Astrocyte (in vitro differentiated cells and primary cell): ENCODE measurements around the gene TAF11L2. TPM values are rescaled to one million over a fixed set of nuclear protein-coding genes. Genes with fewer than 3 reads are reported as not detected.
"Not testable (repeated sequence)": the region's sequence is repeated elsewhere in the genome, so short reads cannot be mapped to it uniquely, and the experiment has no call there.

Source experiments
- DNase-seq: peaks from one replicate; pipeline ENCODE4 v3.0.0-alpha.2; 2010; ENCODE audit warnings: low read depth
- FAIRE-seq: peaks from 2 replicates; lab custom pipeline; 2011; peaks lifted over from hg19 to GRCh38; lab: Jason Lieb, UNC
- H2AFZ ChIP-seq: 2 replicates; pipeline ENCODE4 v1.6.0; 2012; ENCODE audit warnings: low read depth, low read length, inconsistent platforms
- H3K27ac ChIP-seq: 2 replicates; pipeline ENCODE4 v1.5.1; 2011; ENCODE audit warnings: low read depth, low read length, inconsistent platforms
- H3K27me3 ChIP-seq: 2 replicates; pipeline ENCODE4 v1.6.0; 2011; ENCODE audit warnings: low read length, inconsistent platforms; ENCODE audit not compliant: insufficient read depth
- H3K36me3 ChIP-seq: 2 replicates; pipeline ENCODE4 v1.5.1; 2011; ENCODE audit warnings: low read length, inconsistent platforms; ENCODE audit not compliant: insufficient read depth
- H3K4me1 ChIP-seq: 2 replicates; pipeline ENCODE4 v1.5.1; 2011; ENCODE audit warnings: low read length, inconsistent platforms; ENCODE audit not compliant: insufficient read depth
- H3K4me2 ChIP-seq: 2 replicates; pipeline ENCODE4 v1.6.0; 2012; ENCODE audit warnings: low read length, inconsistent platforms
- H3K4me3 ChIP-seq: 2 replicates; pipeline ENCODE4 v1.5.1; 2011; ENCODE audit warnings: low read depth, mild to moderate bottlenecking, low read length, inconsistent platforms; ENCODE audit not compliant: insufficient read depth
- H3K79me2 ChIP-seq: 2 replicates; pipeline ENCODE4 v1.6.0; 2012; ENCODE audit warnings: mild to moderate bottlenecking, low read length, inconsistent platforms; ENCODE audit not compliant: insufficient read depth
- H3K9ac ChIP-seq: 2 replicates; pipeline ENCODE4 v1.6.0; 2012; ENCODE audit warnings: mild to moderate bottlenecking, low read length, inconsistent platforms
- H3K9me3 ChIP-seq: 2 replicates; pipeline ENCODE4 v1.5.1; 2012; ENCODE audit warnings: low read depth, mild to moderate bottlenecking, low read length, inconsistent platforms; ENCODE audit not compliant: insufficient read depth
- H4K20me1 ChIP-seq: 2 replicates; pipeline ENCODE4 v1.6.0; 2012; ENCODE audit warnings: low read length, inconsistent platforms; ENCODE audit not compliant: insufficient read depth
- H3K27ac Mint-ChIP-seq: one replicate; pipeline ENCODE4 v1.8.0; 2021; ENCODE audit warnings: mild to moderate bottlenecking, mixed read lengths; ENCODE audit not compliant: unreplicated experiment
- H3K27me3 Mint-ChIP-seq: one replicate; pipeline ENCODE4 v1.8.0; 2021; ENCODE audit warnings: low read depth, mixed read lengths; ENCODE audit not compliant: unreplicated experiment
- H3K36me3 Mint-ChIP-seq: one replicate; pipeline ENCODE4 v1.8.0; 2021; ENCODE audit warnings: low read depth, mixed read lengths; ENCODE audit not compliant: unreplicated experiment
- H3K4me1 Mint-ChIP-seq: one replicate; pipeline ENCODE4 v1.8.0; 2021; ENCODE audit warnings: low read depth, mixed read lengths; ENCODE audit not compliant: unreplicated experiment
- H3K4me3 Mint-ChIP-seq: one replicate; pipeline ENCODE4 v1.8.0; 2021; ENCODE audit warnings: mild to moderate bottlenecking, moderate library complexity, mixed read lengths; ENCODE audit not compliant: unreplicated experiment
- H3K9me3 Mint-ChIP-seq: one replicate; pipeline ENCODE4 v1.8.0; 2021; ENCODE audit warnings: mild to moderate bottlenecking, mixed read lengths; ENCODE audit not compliant: unreplicated experiment
- EZH2 ChIP-seq: IDR thresholded peaks from 2 replicates; pipeline ENCODE4 v1.6.1; 2012; ENCODE audit warnings: mild to moderate bottlenecking, low read length, inconsistent platforms; ENCODE audit not compliant: insufficient read depth
- total RNA-seq: library from RNA; stranded (reverse); gene quantifications from 2 replicates; pipeline ENCODE4 v1.2.1, GENCODE V29; 2021
- TF ChIP-seq, protein P1 (sequence below): IDR thresholded peaks from 2 replicates; pipeline ENCODE4 v1.5.1; 2011; ENCODE audit warnings: low read depth, mild to moderate bottlenecking, inconsistent platforms, low read length, moderate library complexity; ENCODE audit not compliant: insufficient read depth

TAF11L2 gene
- total RNA-seq, 1 donor from 2014 or later = not detected

DNA sequence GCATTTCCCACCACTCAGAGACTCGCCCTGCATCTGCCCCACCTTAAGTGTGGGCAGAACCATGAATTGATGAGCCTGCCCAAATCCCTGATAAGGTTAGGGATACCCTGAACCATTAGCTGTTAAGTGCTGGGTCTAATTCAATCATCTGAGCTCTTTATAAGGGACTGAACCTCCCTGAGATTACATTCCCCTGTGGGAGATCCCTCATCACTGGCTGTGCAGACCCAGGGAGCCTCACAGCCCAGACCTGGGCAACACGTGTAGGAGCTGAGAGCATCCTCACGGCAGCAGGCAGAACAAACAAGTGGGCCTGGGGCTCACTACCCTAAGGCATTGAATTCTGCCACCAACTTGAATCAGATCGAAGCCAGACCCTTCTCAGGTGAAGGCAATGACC, 585 bp upstream of the TAF11L2 start:
- H4K20me1 ChIP-seq = no peaks in the 10 kb centered on the region
- H3K4me2 ChIP-seq = no peak overlapping the region
- FAIRE-seq (no peak), DNase-seq (no peak)
- H3K4me3 ChIP-seq = no peak overlapping the region
- H3K9ac ChIP-seq = no peak overlapping the region
- H3K27me3 ChIP-seq = no peaks in the 10 kb centered on the region
- H3K9me3 ChIP-seq = no peaks in the 10 kb centered on the region
- H3K27me3 Mint-ChIP-seq = peaks cover 6% of the 10 kb centered on the region
- TF ChIP-seq EZH2 = no peak
- TF ChIP-seq, protein P1, sequence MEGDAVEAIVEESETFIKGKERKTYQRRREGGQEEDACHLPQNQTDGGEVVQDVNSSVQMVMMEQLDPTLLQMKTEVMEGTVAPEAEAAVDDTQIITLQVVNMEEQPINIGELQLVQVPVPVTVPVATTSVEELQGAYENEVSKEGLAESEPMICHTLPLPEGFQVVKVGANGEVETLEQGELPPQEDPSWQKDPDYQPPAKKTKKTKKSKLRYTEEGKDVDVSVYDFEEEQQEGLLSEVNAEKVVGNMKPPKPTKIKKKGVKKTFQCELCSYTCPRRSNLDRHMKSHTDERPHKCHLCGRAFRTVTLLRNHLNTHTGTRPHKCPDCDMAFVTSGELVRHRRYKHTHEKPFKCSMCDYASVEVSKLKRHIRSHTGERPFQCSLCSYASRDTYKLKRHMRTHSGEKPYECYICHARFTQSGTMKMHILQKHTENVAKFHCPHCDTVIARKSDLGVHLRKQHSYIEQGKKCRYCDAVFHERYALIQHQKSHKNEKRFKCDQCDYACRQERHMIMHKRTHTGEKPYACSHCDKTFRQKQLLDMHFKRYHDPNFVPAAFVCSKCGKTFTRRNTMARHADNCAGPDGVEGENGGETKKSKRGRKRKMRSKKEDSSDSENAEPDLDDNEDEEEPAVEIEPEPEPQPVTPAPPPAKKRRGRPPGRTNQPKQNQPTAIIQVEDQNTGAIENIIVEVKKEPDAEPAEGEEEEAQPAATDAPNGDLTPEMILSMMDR = no peak
- H3K4me1 Mint-ChIP-seq = no peaks in the 10 kb centered on the region
- no peaks in the 10 kb centered on the region for H3K36me3 ChIP-seq
- H2AFZ ChIP-seq = no peak overlapping the region
- H3K4me3 Mint-ChIP-seq = no peak overlapping the region
- no peaks in the 10 kb centered on the region for H3K36me3 Mint-ChIP-seq
- H3K27ac ChIP-seq = no peak overlapping the region
- peaks cover 1% of the 10 kb centered on the region for H3K9me3 Mint-ChIP-seq
- no peaks in the 10 kb centered on the region for H3K4me1 ChIP-seq
- H3K27ac Mint-ChIP-seq = no peak overlapping the region
- no peaks in the 10 kb centered on the region for H3K79me2 ChIP-seq

DNA sequence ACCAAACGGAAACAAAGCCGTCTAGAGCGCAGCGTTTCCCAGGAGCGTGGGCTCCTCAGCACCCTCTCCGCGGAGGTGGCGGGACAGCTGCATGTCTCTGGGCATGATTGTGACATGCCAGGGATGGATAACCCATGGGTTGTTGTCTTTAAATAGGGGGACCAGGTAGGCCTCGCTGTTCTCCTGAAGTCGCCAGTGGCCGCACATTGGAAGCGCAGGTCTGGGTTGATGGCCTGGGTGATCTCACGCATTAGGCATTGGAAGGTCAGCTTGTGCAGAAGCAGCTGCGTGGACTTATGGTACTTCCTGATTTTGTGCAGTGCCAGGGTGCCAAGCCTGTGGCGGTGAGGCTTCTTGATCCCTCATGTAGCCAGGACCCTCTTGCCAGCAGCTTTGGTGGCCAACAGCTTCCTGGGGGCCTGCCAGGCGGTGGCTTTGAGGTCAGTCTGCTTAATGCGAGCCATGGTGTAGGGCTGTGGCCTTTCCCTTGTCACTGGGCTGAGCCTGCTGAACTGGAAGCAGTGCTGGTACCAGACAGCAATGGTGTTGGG, 13.8 kb downstream of the TAF11L2 start:
- H3K36me3 ChIP-seq = no peaks in the 10 kb centered on the region
- H3K4me3 ChIP-seq = no peak overlapping the region
- Mint-ChIP-seq H3K4me3 (no peak overlapping the region), H3K4me1 (no peaks in the 10 kb centered on the region), H3K27me3 (peaks cover 3% of the 10 kb centered on the region), H3K27ac (no peak overlapping the region), H3K9me3 (no peaks in the 10 kb centered on the region), H3K36me3 (no peaks in the 10 kb centered on the region)
- no peaks in the 10 kb centered on the region for H3K79me2 ChIP-seq
- TF ChIP-seq, protein P1 = no peak
- no peak for TF ChIP-seq EZH2
- FAIRE-seq (no peak), DNase-seq (no peak)
- H3K9ac ChIP-seq = no peak overlapping the region
- H3K4me2 ChIP-seq = no peak overlapping the region
- H3K4me1 ChIP-seq = no peaks in the 10 kb centered on the region
- no peaks in the 10 kb centered on the region for H3K9me3 ChIP-seq
- H3K27me3 ChIP-seq = no peaks in the 10 kb centered on the region
- H4K20me1 ChIP-seq = no peaks in the 10 kb centered on the region
- no peak overlapping the region for H3K27ac ChIP-seq
- H2AFZ ChIP-seq = no peak overlapping the region

DNA sequence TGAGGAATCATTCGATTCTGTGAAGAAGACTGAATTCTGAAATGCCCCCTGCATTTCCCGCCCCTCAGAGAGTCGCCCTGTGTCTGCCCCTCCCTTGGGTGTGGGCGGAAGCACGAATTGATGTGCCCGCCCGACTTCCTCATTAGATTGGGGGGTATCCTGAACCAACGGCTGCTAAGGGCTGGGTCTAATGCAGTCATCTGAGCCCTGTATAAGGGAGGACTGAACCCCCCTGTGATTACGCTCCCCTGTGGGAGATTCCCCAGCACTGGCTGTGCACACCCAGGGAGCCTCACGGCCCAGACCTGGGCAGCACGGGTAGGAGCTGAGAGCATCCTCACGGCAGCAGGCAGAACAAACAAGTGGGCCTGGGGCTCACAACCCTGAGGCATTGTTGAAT, 19.5 kb downstream of the TAF11L2 start:
- H3K4me2 ChIP-seq, H2AFZ ChIP-seq, H3K79me2 ChIP-seq, H3K27me3 ChIP-seq, H3K4me1 Mint-ChIP-seq, H3K9ac ChIP-seq, H3K9me3 ChIP-seq, H4K20me1 ChIP-seq, H3K27ac ChIP-seq, H3K27me3 Mint-ChIP-seq, H3K27ac Mint-ChIP-seq, H3K4me3 ChIP-seq, H3K4me3 Mint-ChIP-seq, H3K36me3 ChIP-seq, H3K9me3 Mint-ChIP-seq, DNase-seq, FAIRE-seq, H3K4me1 ChIP-seq, H3K36me3 Mint-ChIP-seq: not testable (repeated sequence)

DNA sequence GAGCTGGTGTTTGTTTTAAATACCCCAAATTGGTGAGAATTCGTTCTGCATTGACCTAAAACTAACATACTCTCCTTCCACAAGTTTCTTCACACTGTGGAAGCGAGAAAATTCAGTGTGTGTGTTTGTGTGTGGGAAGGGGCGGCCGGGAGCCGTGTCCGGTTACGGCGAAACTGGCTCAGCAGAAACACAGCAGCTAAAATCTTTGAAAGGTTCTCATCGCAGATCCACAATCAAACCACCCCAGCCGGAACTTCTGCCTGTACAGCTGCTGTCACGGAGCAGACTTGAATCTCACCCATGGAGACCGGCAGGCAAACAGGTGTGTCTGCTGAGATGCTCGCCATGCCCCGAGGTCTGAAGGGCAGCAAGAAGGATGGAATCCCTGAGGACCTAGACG, 20.0 kb downstream of the TAF11L2 start, which contains the start of gene TAF11L3:
Gene TAF11L3 (plus strand): TSS at position 301 of the 400 bp plus-strand sequence.
- H3K27me3 ChIP-seq, H3K4me1 ChIP-seq, H2AFZ ChIP-seq, H3K9me3 ChIP-seq, H3K27ac Mint-ChIP-seq, H3K9ac ChIP-seq, DNase-seq, H3K4me2 ChIP-seq, H3K4me1 Mint-ChIP-seq, H3K27ac ChIP-seq, H3K4me3 Mint-ChIP-seq, H3K36me3 Mint-ChIP-seq, H3K36me3 ChIP-seq, H3K4me3 ChIP-seq, H3K9me3 Mint-ChIP-seq, H3K27me3 Mint-ChIP-seq, H4K20me1 ChIP-seq, H3K79me2 ChIP-seq, FAIRE-seq: not testable (repeated sequence)

DNA sequence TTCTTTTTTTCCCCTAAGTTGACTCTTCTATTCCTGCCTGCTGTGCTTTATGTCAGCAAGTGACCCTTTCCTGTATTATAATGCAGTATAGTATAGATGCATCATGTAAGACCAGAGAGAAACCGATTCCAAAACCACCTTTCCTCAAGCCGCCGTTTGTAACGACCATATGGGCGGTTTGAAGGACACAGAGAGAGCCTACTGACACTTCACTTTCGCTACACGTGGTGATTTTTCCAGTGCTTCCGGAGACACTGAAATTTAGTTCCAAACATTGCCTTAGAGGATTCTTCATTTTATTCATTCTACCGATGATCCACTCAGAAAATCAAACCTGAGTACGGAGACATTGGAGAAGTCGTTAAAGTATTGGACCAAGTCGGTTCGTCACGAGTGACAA, 21.5 kb downstream of the TAF11L2 start:
- H3K4me1 ChIP-seq, H4K20me1 ChIP-seq, H3K36me3 Mint-ChIP-seq, H3K27me3 Mint-ChIP-seq, FAIRE-seq, H3K4me3 Mint-ChIP-seq, H3K9me3 ChIP-seq, DNase-seq, H3K27me3 ChIP-seq, H3K27ac ChIP-seq, H3K4me1 Mint-ChIP-seq, H3K79me2 ChIP-seq, H2AFZ ChIP-seq, H3K9me3 Mint-ChIP-seq, H3K9ac ChIP-seq, H3K4me3 ChIP-seq, H3K27ac Mint-ChIP-seq, H3K36me3 ChIP-seq, H3K4me2 ChIP-seq: not testable (repeated sequence)
